ENCODE results near the gene REXO1. TPM values are rescaled to one million over a fixed set of nuclear protein-coding genes. Genes with fewer than 3 reads are reported as not detected.

The REXO1 gene
- total and polyA plus RNA-seq, 2 of the 13 experiments (the other 11 are each of a cell fraction or from before 2014, with no cell fraction given) = 5.0 to 11.2 TPM

DNA sequence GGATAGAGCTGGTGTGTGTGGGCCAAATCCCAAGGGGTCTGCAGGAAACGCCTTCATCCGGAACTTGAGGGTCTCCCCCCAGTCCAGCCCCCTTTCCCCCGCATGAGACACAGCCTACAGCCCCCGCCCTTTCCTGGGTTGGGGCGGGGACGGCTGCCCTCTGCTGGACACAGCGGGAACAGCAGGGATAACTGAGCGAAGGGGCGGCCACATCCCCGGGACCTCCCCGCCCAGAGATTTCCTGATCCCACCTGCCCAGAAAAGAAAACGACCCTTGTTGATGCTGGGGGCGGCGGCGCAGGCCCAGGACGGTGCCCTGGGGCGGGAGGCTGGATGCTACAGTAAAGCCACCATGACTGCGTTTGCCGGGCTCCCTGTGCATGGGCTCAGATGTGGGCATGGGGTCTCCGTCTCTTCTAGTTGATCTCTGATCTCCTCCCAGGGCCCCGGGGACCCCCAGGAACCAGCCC, 80.8 kb downstream of the REXO1 start (continued):
- TF ChIP-seq, protein P1, sequence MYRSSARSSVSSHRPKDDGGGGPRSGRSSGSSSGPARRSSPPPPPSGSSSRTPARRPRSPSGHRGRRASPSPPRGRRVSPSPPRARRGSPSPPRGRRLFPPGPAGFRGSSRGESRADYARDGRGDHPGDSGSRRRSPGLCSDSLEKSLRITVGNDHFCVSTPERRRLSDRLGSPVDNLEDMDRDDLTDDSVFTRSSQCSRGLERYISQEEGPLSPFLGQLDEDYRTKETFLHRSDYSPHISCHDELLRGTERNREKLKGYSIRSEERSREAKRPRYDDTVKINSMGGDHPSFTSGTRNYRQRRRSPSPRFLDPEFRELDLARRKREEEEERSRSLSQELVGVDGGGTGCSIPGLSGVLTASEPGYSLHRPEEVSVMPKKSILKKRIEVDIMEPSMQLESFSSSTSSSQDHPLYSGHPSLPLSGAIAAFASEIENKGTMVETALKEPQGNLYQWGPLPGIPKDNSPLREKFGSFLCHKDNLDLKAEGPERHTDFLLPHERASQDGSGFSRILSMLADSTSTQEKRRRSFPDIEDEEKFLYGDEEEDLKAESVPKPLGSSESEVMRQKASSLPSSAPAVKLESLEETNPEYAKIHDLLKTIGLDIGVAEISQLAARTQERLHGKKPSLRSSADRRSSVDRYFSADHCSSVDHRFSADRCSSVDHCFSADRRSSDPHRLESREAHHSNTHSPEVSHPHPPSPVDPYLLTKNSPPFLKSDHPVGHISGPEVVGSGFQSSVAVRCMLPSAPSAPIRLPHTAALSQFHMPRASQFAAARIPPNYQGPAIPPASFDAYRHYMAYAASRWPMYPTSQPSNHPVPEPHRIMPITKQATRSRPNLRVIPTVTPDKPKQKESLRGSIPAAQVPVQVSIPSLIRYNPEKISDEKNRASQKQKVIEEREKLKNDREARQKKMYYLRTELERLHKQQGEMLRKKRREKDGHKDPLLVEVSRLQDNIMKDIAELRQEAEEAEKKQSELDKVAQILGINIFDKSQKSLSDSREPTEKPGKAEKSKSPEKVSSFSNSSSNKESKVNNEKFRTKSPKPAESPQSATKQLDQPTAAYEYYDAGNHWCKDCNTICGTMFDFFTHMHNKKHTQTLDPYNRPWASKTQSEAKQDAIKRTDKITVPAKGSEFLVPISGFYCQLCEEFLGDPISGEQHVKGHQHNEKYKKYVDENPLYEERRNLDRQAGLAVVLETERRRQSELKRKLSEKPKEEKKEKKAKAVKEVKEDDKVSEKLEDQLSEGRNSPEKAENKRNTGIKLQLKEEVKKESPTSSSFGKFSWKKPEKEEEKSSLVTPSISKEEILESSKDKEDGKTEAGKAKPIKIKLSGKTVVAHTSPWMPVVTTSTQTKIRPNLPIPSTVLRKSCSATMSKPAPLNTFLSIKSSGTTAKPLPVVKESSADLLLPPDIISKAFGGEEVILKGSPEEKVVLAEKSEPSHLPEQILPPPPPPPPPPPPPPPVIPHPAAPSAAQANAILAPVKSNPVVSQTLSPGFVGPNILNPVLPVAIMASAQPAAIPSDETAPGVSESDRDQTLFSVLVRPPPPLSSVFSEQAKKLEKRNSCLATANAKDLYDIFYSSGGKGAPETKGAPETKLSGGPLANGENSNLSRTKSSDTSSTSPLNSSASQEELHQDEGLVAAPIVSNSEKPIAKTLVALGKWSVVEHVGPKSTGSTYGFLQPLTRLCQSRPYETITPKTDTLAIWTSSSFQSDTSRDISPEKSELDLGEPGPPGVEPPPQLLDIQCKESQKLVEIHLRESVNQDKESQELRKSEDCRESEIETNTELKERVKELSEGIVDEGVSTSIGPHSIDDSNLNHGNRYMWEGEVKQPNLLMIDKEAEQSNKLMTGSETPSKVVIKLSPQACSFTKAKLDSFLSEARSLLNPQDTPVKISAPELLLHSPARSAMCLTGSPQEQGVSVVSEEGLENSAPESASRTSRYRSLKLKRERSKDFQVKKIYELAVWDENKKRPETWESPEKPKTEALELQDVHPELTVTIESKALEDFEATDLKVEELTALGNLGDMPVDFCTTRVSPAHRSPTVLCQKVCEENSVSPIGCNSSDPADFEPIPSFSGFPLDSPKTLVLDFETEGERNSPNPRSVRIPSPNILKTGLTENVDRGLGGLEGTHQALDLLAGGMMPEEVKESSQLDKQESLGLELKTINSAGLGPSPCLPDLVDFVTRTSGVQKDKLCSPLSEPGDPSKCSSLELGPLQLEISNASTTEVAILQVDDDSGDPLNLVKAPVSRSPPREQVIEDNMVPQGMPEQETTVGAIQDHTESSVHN (CRISPR knock-in tag; IDR thresholded peaks at IDR 0.05) = no peak
- TF ChIP-seq XRCC5 (optimal IDR thresholded peaks at IDR 0.05; ENCODE audit: low read length) (peak; percentile 71), ZNF567 (CRISPR knock-in tag; IDR thresholded peaks at IDR 0.05; ENCODE audit: borderline replicate concordance) (no peak), POLR2AphosphoS5 (IDR thresholded peaks at IDR 0.05; ENCODE audit: low read depth, low read length) (no peak), NPAS2 (CRISPR knock-in tag; IDR thresholded peaks at IDR 0.05; ENCODE audit: borderline replicate concordance) (no peak), ZBTB7B (CRISPR knock-in tag; IDR thresholded peaks at IDR 0.05) (peak; percentile 66; the same call in 1 of the 2 replicates), SPEN (CRISPR knock-in tag; IDR thresholded peaks at IDR 0.05; ENCODE audit: low read depth) (no peak), HDAC1 (CRISPR knock-in tag; IDR thresholded peaks at IDR 0.05) (no peak), ZNF510 (CRISPR knock-in tag; IDR thresholded peaks at IDR 0.05; ENCODE audit: low read depth) (no peak), ZNF703 (CRISPR knock-in tag; IDR thresholded peaks at IDR 0.05; ENCODE audit: borderline replicate concordance) (no peak), FOXP1 (IDR thresholded peaks at IDR 0.05) (no peak), FOXP1 (CRISPR knock-in tag; IDR thresholded peaks at IDR 0.05) (no peak), ELF1 (CRISPR knock-in tag; IDR thresholded peaks at IDR 0.05) (0 out of 2 replicates have a peak, but pooled peaks have one; percentile 18), KMT2B (CRISPR knock-in tag; IDR thresholded peaks at IDR 0.05) (no peak), MTF2 (CRISPR knock-in tag; IDR thresholded peaks at IDR 0.05; ENCODE audit: borderline replicate concordance) (no peak), CCAR2 (optimal IDR thresholded peaks at IDR 0.05; ENCODE audit: low read depth, low read length) (no peak)
- TF ChIP-seq, protein P2, sequence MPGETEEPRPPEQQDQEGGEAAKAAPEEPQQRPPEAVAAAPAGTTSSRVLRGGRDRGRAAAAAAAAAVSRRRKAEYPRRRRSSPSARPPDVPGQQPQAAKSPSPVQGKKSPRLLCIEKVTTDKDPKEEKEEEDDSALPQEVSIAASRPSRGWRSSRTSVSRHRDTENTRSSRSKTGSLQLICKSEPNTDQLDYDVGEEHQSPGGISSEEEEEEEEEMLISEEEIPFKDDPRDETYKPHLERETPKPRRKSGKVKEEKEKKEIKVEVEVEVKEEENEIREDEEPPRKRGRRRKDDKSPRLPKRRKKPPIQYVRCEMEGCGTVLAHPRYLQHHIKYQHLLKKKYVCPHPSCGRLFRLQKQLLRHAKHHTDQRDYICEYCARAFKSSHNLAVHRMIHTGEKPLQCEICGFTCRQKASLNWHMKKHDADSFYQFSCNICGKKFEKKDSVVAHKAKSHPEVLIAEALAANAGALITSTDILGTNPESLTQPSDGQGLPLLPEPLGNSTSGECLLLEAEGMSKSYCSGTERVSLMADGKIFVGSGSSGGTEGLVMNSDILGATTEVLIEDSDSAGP (CRISPR knock-in tag; IDR thresholded peaks at IDR 0.05; ENCODE audit: borderline replicate concordance) = peak; percentile 47; the same call in 1 of the 2 replicates
- TF ChIP-seq, protein P3, sequence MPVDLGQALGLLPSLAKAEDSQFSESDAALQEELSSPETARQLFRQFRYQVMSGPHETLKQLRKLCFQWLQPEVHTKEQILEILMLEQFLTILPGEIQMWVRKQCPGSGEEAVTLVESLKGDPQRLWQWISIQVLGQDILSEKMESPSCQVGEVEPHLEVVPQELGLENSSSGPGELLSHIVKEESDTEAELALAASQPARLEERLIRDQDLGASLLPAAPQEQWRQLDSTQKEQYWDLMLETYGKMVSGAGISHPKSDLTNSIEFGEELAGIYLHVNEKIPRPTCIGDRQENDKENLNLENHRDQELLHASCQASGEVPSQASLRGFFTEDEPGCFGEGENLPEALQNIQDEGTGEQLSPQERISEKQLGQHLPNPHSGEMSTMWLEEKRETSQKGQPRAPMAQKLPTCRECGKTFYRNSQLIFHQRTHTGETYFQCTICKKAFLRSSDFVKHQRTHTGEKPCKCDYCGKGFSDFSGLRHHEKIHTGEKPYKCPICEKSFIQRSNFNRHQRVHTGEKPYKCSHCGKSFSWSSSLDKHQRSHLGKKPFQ (CRISPR knock-in tag; IDR thresholded peaks at IDR 0.05; ENCODE audit: insufficient replicate concordance) = no peak

Measured in HepG2 (cell line).